ENCODE results near the gene FRRS1. TPM values are rescaled to one million over a fixed set of nuclear protein-coding genes. Genes with fewer than 3 reads are reported as not detected.

FRRS1 gene
- 3.5 and 7.3 TPM in 2 replicates for total RNA-seq

GRCh38 chr1:99766378-99766800 lies at the start of gene FRRS1:
Gene FRRS1, minus strand, starts transcription at chr1:99766635. Its CDS starts 17,867 bp downstream, at chr1:99748768.

Other genes with a start within 250 kb of the FRRS1 start
- 77.9 and 111 TPM in 2 replicates for gene PALMD, start 120.5 kb downstream of the FRRS1 start, total RNA-seq
- gene AGL, start 83.7 kb upstream of the FRRS1 start, total RNA-seq = 7.0 and 13.2 TPM in 2 replicates
- gene SLC35A3, start 203.4 kb upstream of the FRRS1 start, total RNA-seq = 10.2 and 21.8 TPM in 2 replicates